HUES48 (cell line): ENCODE results near the gene LONP1.
A peak's percentile ranks its signal among the peaks of the same experiment; 100 is the strongest.
"Not testable (repeated sequence)": the region's sequence is repeated elsewhere in the genome, so short reads cannot be mapped to it uniquely, and the experiment has no call there.

Experiments
- H3K27ac ChIP-seq: one replicate; pipeline ENCODE4 v1.7.0; 2013; ENCODE audit warnings: low read depth, low read length, inconsistent platforms
- H3K27me3 ChIP-seq: 2 replicates; pipeline ENCODE4 v1.6.1; 2013; ENCODE audit warnings: mild to moderate bottlenecking, low read length; ENCODE audit not compliant: control insufficient read depth, insufficient read depth
- H3K36me3 ChIP-seq: 2 replicates; pipeline ENCODE4 v1.6.1; 2013; ENCODE audit warnings: low read length; ENCODE audit not compliant: control insufficient read depth, insufficient read depth
- H3K4me1 ChIP-seq: 2 replicates; pipeline ENCODE4 v1.6.1; 2013; ENCODE audit warnings: mild to moderate bottlenecking, low read length; ENCODE audit not compliant: control insufficient read depth, insufficient read depth
- H3K4me3 ChIP-seq: 2 replicates; pipeline ENCODE4 v1.5.1; 2013; ENCODE audit warnings: mild to moderate bottlenecking, low read depth, low read length
- H3K9ac ChIP-seq: 2 replicates; pipeline ENCODE4 v1.6.1; 2013; ENCODE audit warnings: mild to moderate bottlenecking, low read depth, low read length, moderate library complexity
- H3K9me3 ChIP-seq: 2 replicates; pipeline ENCODE4 v1.6.1; 2013; ENCODE audit warnings: low read length; ENCODE audit not compliant: control insufficient read depth, insufficient read depth

LONP1 gene

DNA sequence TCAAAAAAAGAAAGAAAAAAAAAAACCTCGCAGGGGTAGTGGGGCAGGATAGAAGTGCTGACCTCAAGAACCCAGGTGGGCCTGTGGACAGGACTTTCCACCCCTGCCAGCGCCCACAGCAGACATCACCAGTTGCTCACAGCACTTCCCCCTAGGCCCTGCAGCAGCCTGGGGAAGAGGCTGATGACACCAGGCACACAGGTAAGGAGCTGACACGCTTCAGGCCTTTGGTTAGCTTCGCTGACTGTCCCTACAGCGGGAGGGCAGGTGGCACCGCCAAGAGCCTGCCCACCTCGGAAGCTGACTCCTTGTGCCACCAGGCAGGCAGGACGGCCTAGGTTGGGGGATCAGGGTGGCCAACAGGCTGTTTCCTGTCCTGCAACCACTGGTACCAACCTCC lies 8.9 kb downstream of the LONP1 start:
- Histone ChIP-seq H3K36me3 (peaks cover 82% of the 10 kb centered on the region), H3K9ac (no peak overlapping the region), H3K4me1 (no peaks in the 10 kb centered on the region), H3K27ac (no peak overlapping the region), H3K9me3 (no peaks in the 10 kb centered on the region), H3K27me3 (no peaks in the 10 kb centered on the region), H3K4me3 (no peak overlapping the region)

DNA sequence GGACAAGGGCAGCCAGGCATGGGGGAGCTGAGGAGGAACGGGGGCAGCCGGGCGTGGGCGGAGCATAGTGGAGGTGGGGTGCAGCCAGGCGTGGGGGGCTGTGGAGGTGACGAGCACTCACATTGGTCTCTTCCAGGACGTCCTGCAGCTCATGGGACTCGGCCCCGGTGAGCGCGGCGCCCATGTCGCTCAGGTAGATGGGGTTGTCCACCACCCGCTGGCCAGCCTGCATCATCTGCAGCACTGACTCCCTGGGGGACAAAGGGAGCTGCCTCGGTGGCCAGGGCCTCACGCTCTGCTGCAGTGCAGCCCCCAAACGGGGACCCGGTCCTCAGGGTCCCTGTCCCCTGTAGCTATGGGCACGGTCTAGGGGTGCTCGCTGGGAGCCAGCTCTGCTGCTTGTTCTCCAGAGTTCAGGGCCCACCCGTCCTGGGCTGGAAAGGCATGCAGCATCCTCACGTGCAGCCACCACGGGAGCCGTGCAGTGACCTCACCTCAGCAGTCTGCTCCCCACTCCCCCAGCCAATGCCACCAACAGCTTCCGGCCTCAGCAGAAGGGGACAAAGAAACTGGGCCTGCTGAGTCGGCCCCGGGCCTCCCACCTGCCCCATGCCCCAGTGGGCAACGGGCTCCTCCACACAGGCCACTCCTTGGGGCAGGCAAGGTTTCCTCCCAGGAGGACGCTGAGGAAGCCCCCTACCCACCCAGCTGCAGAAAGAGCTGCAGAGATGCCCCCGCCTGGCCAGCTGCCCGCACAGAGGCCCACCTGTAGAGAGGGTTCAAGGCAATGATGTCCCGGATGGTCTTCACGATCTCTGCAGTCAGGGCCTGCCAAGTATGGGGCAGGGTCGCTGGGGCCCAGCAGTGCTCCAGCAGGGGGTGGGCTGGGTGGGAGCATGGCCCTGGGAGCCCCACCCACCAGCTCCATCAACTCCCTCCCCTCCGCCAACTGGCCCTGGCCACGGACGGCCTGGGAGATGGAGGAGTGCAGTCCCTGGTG lies 12.1 kb downstream of the LONP1 start:
- H3K4me3 ChIP-seq, result no peak overlapping the region
- no peaks in the 10 kb centered on the region for H3K4me1 ChIP-seq
- H3K9me3 ChIP-seq, result no peaks in the 10 kb centered on the region; the same call in 1 of the 2 replicates
- no peaks in the 10 kb centered on the region for H3K27me3 ChIP-seq
- H3K27ac ChIP-seq, result no peak overlapping the region
- H3K9ac ChIP-seq, result no peak overlapping the region
- peaks cover 90% of the 10 kb centered on the region for H3K36me3 ChIP-seq

DNA sequence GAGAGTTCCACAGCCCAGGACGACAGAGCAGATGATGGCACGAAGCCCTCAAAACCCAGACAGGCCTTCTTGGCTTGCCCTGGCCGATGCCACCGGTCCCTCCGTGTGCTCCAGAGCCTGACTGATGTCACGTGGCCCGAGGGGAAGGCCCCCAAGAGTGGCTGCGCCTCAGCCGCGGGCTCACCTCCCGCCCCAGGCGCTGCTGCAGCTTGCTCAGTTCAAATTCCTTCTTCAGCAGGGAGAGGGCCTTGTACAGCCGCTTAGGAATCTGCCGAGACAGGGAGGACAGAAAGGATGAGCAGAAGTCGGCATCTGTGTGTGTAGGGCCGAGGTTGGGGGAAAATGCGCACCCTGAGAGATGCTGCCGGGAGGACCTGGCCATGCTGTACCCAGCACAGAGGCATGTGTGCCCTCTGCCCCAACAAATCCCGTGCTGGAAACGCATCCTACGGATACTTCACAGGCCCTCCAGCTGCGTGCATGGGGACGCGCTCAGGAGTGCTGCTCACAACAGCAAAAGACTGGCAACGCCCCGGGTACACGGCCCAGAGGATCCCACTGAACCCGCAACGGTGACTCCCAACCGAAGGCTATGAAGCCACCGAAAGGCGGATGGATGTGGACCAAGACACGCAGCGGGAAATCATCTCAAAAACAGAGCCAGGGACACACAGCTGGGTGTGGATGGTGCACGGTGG lies 12.9 kb downstream of the LONP1 start:
- Histone ChIP-seq H3K27ac (no peak overlapping the region), H3K4me3 (no peak overlapping the region), H3K27me3 (no peaks in the 10 kb centered on the region), H3K36me3 (peaks cover 82% of the 10 kb centered on the region), H3K4me1 (no peaks in the 10 kb centered on the region), H3K9me3 (no peaks in the 10 kb centered on the region; the same call in 1 of the 2 replicates), H3K9ac (no peak overlapping the region)

DNA sequence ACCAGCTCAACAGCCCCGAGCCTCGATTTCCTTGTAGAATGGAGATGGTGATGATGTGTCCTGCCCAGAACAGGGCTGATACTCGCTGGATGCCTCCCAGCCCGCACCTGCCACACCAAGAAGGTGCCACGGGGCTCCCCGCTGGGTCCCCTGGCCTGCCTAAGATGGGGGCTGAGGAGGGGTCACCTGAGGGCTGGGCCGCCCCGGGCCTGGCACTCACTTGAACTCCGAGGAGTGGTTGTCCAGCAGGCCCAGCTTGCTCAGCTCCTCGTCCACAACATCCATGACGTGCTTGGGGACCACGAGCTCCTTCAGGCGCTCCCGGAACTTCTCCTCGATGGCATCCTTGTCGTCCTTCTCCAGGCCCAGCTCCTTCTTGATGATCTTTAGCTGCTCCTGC lies 14.4 kb downstream of the LONP1 start:
- Histone ChIP-seq H3K9ac (no peak overlapping the region), H3K27ac (no peak overlapping the region), H3K4me3 (no peak overlapping the region), H3K36me3 (peaks cover 76% of the 10 kb centered on the region), H3K9me3 (no peaks in the 10 kb centered on the region; the same call in 1 of the 2 replicates), H3K27me3 (no peaks in the 10 kb centered on the region), H3K4me1 (no peaks in the 10 kb centered on the region)

DNA sequence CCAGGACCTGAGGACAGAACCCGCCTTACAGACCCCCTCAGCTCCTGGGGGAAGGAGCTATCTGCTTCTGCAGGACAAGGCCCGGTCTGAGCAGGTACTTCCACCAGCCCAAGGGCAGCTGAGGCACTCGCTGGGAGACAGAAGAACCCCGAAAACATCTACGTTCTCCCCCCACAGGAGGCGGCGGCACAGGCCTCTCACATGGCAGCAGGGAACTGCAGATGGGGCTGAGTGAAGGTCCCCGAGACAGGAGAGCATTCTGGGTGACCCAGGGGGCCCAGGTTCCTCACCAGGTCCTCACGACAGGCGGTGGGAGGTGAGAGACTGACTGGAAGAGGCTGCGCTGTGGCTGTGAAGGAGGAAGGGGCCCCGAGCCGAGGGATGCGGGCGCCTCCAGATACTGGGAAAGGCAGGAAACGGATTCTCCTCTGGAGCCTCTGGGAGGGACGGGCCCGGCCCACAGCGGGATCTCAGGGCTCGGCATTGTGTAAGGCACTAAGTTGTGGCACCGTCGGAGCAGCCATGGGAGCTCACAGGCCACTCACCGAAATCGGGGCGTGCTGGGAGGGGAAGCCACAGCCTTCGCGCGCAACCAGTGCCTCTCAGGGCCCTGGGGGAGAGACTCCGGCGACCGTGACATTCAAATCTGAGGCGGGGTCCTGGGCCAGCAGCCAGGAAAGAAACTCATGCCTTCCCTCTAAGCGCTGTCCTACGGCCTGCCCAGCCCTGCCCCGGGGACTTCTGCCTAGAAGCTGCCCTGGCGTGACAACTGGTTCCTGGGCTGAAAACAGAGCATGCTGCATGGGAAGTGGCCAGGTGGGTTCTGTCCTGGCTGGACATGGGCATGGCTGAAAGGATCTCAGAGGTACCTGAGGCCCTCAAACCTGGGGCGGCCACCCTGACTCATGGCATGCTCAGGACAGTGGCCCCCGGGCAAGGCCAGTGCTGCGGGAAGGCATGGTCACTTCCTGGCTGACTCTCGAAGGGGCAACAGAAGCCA lies 15.8 kb downstream of the LONP1 start:
- no peak overlapping the region for H3K27ac ChIP-seq
- no peaks in the 10 kb centered on the region for H3K4me1 ChIP-seq
- no peak overlapping the region for H3K9ac ChIP-seq
- no peaks in the 10 kb centered on the region; the same call in 1 of the 2 replicates for H3K9me3 ChIP-seq
- no peaks in the 10 kb centered on the region for H3K27me3 ChIP-seq
- H3K4me3 ChIP-seq, result no peak overlapping the region
- peaks cover 82% of the 10 kb centered on the region for H3K36me3 ChIP-seq

DNA sequence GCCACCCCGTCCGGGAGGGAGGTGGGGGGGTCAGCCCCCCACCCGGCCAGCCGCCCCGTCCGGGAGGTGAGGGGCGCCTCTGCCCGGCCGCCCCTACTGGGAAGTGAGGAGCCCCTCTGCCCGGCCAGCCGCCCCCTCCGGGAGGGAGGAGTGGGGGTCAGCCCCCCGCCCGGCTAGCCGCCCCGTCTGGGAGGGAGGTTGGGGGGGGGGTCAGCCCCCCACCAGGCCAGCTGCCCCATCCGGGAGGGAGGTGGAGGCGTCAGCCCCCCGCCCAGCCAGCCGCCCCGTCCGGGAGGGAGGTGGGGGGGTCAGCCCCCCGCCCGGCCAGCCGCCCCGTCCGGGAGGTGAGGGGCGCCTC lies 17.9 kb downstream of the LONP1 start:
- peaks cover 80% of the 10 kb centered on the region for H3K36me3 ChIP-seq
- not testable (repeated sequence) for H3K9ac ChIP-seq

DNA sequence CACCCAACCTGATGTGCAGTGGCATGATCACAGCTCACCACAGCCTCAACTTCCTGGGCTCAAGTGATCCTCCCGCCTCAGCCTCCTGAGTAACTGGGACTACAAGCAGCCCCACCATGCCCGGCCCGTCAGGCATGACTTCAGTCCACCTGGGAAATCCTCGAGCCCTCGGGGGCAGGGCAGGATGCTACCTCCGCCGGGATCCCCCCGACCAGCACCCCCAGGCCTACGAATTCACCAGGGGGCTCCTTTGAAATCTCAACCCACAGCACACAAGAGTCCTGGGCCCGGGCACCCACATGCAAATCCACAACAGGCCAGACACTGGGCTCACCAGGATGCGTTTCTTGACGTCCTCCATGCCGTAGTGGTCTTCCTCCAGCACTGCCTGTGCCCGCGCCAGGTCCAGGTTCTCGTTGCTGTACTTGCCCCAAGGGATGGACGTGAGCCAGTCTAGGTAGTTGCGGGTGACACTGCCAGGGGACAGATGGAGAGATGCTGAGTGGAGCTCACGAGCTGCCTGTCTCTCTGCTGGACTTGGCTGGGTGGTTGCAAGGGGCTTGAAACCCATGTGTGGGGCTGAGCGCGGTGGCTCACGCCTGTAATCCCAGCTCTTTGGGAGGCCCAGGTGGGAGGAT lies 19.4 kb downstream of the LONP1 start:
- Histone ChIP-seq H3K4me3 (no peak overlapping the region), H3K9me3 (no peaks in the 10 kb centered on the region; the same call in 1 of the 2 replicates), H3K4me1 (no peaks in the 10 kb centered on the region), H3K27me3 (no peaks in the 10 kb centered on the region), H3K27ac (no peak overlapping the region), H3K36me3 (peaks cover 79% of the 10 kb centered on the region), H3K9ac (no peak overlapping the region)

More for the DNA sequence above, 17.9 kb downstream of the LONP1 start:
- H3K9me3 ChIP-seq, H3K27me3 ChIP-seq, H3K27ac ChIP-seq, H3K4me1 ChIP-seq, H3K4me3 ChIP-seq: not testable (repeated sequence)

DNA sequence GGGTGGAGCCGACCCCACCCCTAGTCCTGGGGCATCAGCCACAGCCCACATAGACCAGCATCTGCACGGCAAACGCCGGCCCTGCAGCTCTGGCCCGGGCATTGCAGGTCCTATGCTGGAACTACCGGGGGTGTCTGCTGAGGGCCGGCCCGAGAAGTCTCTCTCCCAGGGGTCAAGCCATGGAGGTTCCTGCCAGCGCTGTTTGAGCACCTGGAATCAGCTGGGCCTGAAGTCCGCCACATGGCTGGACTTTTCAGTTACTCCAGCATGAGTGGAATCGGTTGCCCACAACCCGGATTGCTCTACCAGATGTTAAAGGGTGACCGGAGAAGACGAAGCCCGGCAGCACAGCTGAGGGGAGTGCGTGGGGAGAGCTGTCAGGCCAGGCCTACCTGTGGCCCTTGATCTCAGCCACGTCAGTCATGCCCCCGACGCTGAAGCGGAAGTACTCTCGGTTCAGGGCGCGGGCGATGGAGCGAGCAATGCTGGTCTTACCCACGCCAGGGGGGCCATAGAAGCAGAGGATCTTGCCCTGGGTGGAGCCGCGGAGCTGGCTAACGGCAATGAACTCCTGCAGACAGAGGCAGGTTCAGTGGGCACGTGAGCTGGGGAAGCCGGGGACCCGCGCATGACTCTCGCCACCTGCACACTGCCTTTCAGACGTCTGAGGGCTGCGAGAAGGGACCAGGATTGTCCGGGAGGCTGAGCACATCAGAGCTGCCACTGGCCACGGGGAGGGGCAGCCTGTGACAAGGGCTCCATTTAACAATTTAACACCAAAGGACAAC lies 21.1 kb downstream of the LONP1 start:
- H3K27ac ChIP-seq, result no peak overlapping the region

DNA sequence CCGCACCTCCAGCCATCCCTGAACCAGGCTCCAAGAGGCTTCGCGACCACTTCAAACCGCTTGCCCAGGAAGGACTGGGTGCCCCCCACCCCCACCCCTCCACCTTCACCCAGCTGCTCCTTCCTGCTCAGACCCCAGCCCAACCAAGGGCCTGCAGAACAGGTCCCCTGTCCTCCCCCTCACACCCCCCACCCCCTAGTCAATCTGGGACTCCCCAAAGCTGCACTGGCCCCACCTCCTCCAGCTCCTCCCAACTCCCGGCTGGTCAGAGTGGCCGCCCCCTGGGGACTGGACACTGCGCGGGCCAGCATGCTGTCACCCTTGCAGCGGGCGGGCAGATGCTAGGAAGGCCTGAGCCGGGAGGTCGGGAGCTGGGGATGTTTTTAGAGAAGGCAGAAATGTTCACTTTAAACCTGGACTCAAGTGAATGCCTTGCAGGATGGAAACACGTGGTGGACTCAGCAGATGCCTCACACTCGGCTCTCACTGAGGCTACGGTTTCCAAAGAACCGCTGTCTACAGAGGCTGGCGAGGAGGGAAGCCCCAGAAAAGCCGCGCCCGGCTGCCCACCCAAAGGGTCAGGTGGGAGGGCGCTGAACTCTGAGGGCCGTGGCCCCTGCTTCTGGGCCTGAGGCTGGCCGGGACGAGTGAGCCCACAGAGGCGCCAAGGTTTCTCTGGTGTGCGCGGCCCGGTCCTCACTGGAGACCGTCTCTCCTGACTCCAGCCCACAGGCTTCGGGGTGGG lies 21.9 kb downstream of the LONP1 start:
- Histone ChIP-seq H3K27me3 (no peaks in the 10 kb centered on the region), H3K4me1 (no peaks in the 10 kb centered on the region), H3K4me3 (no peak overlapping the region), H3K9ac (no peak overlapping the region), H3K36me3 (peaks cover 79% of the 10 kb centered on the region), H3K27ac (peak overlapping the region; percentile 61), H3K9me3 (no peaks in the 10 kb centered on the region)

More for the DNA sequence above, 21.1 kb downstream of the LONP1 start:
- Histone ChIP-seq H3K9me3 (no peaks in the 10 kb centered on the region; the same call in 1 of the 2 replicates), H3K36me3 (peaks cover 79% of the 10 kb centered on the region), H3K4me1 (no peaks in the 10 kb centered on the region), H3K27me3 (no peaks in the 10 kb centered on the region), H3K9ac (no peak overlapping the region), H3K4me3 (no peak overlapping the region)
